ENCODE data around the gene MRPL28. TPM values are rescaled to one million over a fixed set of nuclear protein-coding genes. Genes with fewer than 3 reads are reported as not detected.
"Not testable (repeated sequence)": the region's sequence is repeated elsewhere in the genome, so short reads cannot be mapped to it uniquely, and the experiment has no call there.

MRPL28 gene
- total RNA-seq, 1 experiment from 2014 or later = 91.2 TPM

GRCh38 chr16:379961-380761 is 9.8 kb upstream of the MRPL28 start:
- ChIA-PET CTCF (interaction anchor here (1.1 kb wide), 1 partner anchor 18 kb away, joined by 3 read pairs; no protein-coding TSS in a partner anchor), POLR2A (no interaction called here)
- Histone ChIP-seq H3K9me3 (no peaks in the 10 kb centered on the region), H3K36me3 (ENCODE audit: control insufficient read depth, insufficient read depth, low read length) (no peaks in the 10 kb centered on the region; the same call in 1 of the 2 replicates), H3K4me1 (no peaks in the 10 kb centered on the region), H3K4me3 (ENCODE audit: low read depth, low read length) (peak overlapping the region; percentile 76), H3K27me3 (replicated peaks; ENCODE audit: control insufficient read depth, insufficient read depth, low read length) (no peaks in the 10 kb centered on the region)
- H3K27me3 Mint-ChIP-seq (ENCODE audit: insufficient read depth, unreplicated experiment) = no peaks in the 10 kb centered on the region
- peaks cover 20% of the 10 kb centered on the region for H3K36me3 Mint-ChIP-seq (ENCODE audit: insufficient read depth, unreplicated experiment)
- DNase-seq = peak in 1 of 2 experiments; percentile 26
- no peak overlapping the region for H3K27ac Mint-ChIP-seq (ENCODE audit: unreplicated experiment)
- peak overlapping the region; percentile 71 for H3K4me3 Mint-ChIP-seq (ENCODE audit: unreplicated experiment)
- BruUV-seq (replicated peaks) = TSS peak; percentile 60
- intact Hi-C loops (cut with micrococcal nuclease; ENCODE audit: unreplicated experiment) = no loop called here
- no peaks in the 10 kb centered on the region for H3K9me3 Mint-ChIP-seq (ENCODE audit: unreplicated experiment)
- H3K4me1 Mint-ChIP-seq (ENCODE audit: low read depth, unreplicated experiment) = no peaks in the 10 kb centered on the region
- no peak for TF ChIP-seq CTCF (IDR thresholded peaks at IDR 0.05; ENCODE audit: insufficient read depth in 1 of 2, low read depth in 1 of 2, low read length in 1 of 2, severe bottlenecking in 1 of 2, unreplicated experiment in 1 of 2)

GRCh38 chr16:379183-379960 is 9.0 kb upstream of the MRPL28 start:
- no peaks in the 10 kb centered on the region for H3K9me3 Mint-ChIP-seq (ENCODE audit: unreplicated experiment)
- ChIA-PET POLR2A (no interaction called here), CTCF (no interaction called here)
- H3K4me3 Mint-ChIP-seq (ENCODE audit: unreplicated experiment) = no peak overlapping the region
- intact Hi-C loops (cut with micrococcal nuclease; ENCODE audit: unreplicated experiment) = no loop called here
- Histone ChIP-seq H3K4me1 (no peaks in the 10 kb centered on the region), H3K9me3 (no peaks in the 10 kb centered on the region), H3K36me3 (ENCODE audit: control insufficient read depth, insufficient read depth, low read length) (no peaks in the 10 kb centered on the region; the same call in 1 of the 2 replicates), H3K4me3 (ENCODE audit: low read depth, low read length) (no peak overlapping the region), H3K27me3 (replicated peaks; ENCODE audit: control insufficient read depth, insufficient read depth, low read length) (no peaks in the 10 kb centered on the region)
- H3K27me3 Mint-ChIP-seq (ENCODE audit: insufficient read depth, unreplicated experiment) = no peaks in the 10 kb centered on the region
- BruUV-seq (replicated peaks) = no TSS peak
- TF ChIP-seq CTCF (IDR thresholded peaks at IDR 0.05; ENCODE audit: insufficient read depth in 1 of 2, low read depth in 1 of 2, low read length in 1 of 2, severe bottlenecking in 1 of 2, unreplicated experiment in 1 of 2) = no peak
- H3K36me3 Mint-ChIP-seq (ENCODE audit: insufficient read depth, unreplicated experiment) = peaks cover 20% of the 10 kb centered on the region
- H3K27ac Mint-ChIP-seq (ENCODE audit: unreplicated experiment) = no peak overlapping the region
- no peaks in the 10 kb centered on the region for H3K4me1 Mint-ChIP-seq (ENCODE audit: low read depth, unreplicated experiment)
- peak in 1 of 2 experiments; percentile 29 for DNase-seq

GRCh38 chr16:378821-379182 is 8.5 kb upstream of the MRPL28 start:
- H3K4me1 Mint-ChIP-seq (ENCODE audit: low read depth, unreplicated experiment) = no peaks in the 10 kb centered on the region
- no peaks in the 10 kb centered on the region for H3K9me3 Mint-ChIP-seq (ENCODE audit: unreplicated experiment)
- Histone ChIP-seq H3K27me3 (replicated peaks; ENCODE audit: control insufficient read depth, insufficient read depth, low read length) (no peaks in the 10 kb centered on the region), H3K4me1 (no peaks in the 10 kb centered on the region), H3K9me3 (no peaks in the 10 kb centered on the region), H3K36me3 (ENCODE audit: control insufficient read depth, insufficient read depth, low read length) (no peaks in the 10 kb centered on the region; the same call in none of the 2 replicates), H3K4me3 (ENCODE audit: low read depth, low read length) (no peak overlapping the region)
- ChIA-PET POLR2A (no interaction called here), CTCF (no interaction called here)
- no peak overlapping the region for H3K27ac Mint-ChIP-seq (ENCODE audit: unreplicated experiment)
- DNase-seq = peak in 1 of 2 experiments; percentile 26
- H3K36me3 Mint-ChIP-seq (ENCODE audit: insufficient read depth, unreplicated experiment) = peaks cover 20% of the 10 kb centered on the region
- no TSS peak for BruUV-seq (replicated peaks)
- TF ChIP-seq CTCF (IDR thresholded peaks at IDR 0.05; ENCODE audit: insufficient read depth in 1 of 2, low read depth in 1 of 2, low read length in 1 of 2, severe bottlenecking in 1 of 2, unreplicated experiment in 1 of 2) = no peak
- intact Hi-C loops (cut with micrococcal nuclease; ENCODE audit: unreplicated experiment) = no loop called here
- H3K4me3 Mint-ChIP-seq (ENCODE audit: unreplicated experiment) = no peak overlapping the region
- no peaks in the 10 kb centered on the region for H3K27me3 Mint-ChIP-seq (ENCODE audit: insufficient read depth, unreplicated experiment)

- H3K27me3 ChIP-seq (replicated peaks; ENCODE audit: control insufficient read depth, insufficient read depth, low read length); H3K27ac Mint-ChIP-seq (ENCODE audit: unreplicated experiment); H3K4me3 ChIP-seq (ENCODE audit: low read depth, low read length); H3K27me3 Mint-ChIP-seq (ENCODE audit: insufficient read depth, unreplicated experiment); H3K4me1 Mint-ChIP-seq (ENCODE audit: low read depth, unreplicated experiment); H3K9me3 ChIP-seq; H3K36me3 ChIP-seq (ENCODE audit: control insufficient read depth, insufficient read depth, low read length); CTCF ChIA-PET; BruUV-seq (replicated peaks); H3K4me1 ChIP-seq; POLR2A ChIA-PET; H3K9me3 Mint-ChIP-seq (ENCODE audit: unreplicated experiment); intact Hi-C loops (cut with micrococcal nuclease; ENCODE audit: unreplicated experiment); H3K4me3 Mint-ChIP-seq (ENCODE audit: unreplicated experiment): not testable (repeated sequence)
- H3K36me3 Mint-ChIP-seq (ENCODE audit: insufficient read depth, unreplicated experiment) = peaks cover 20% of the 10 kb centered on the region
- DNase-seq = peak in 1 of 2 experiments; percentile 27
These were observed 7.9 kb upstream of the MRPL28 start for GRCh38 chr16:378113-378820.
